SK-N-SH (cell line): ENCODE data around the gene GPATCH2L. TPM values are rescaled to one million over a fixed set of nuclear protein-coding genes. Genes with fewer than 3 reads are reported as not detected.

Experiments used
- CTCF ChIA-PET: fragments of 300-600, 350-600 bp; formaldehyde crosslinking; extraction: SDS; loops from one replicate; lab custom pipeline; 2021; lab: Yijun Ruan, JAX
- POLR2A ChIA-PET: fragments of 350-600 bp; sonication (Branson Sonifier 250); formaldehyde crosslinking; extraction: SDS; loops from one replicate; lab custom pipeline; 2020; ENCODE audit warnings: antibody characterized with exemption, inconsistent platforms; lab: Yijun Ruan, JAX
- DNase-seq: peaks from one replicate; pipeline ENCODE4 v3.0.0; 2012
- H2AFZ ChIP-seq: fragments of 200-600 bp; sonication (generic); 2 replicates; pipeline ENCODE4 v1.8.1; 2016; ENCODE audit warnings: antibody characterized with exemption, mild to moderate bottlenecking, low read depth
- H3F3A ChIP-seq: fragments of 200-600 bp; sonication (generic); replicated peaks from 2 replicates; pipeline ENCODE3; 2016; ENCODE audit warnings: antibody characterized with exemption, mild to moderate bottlenecking; ENCODE audit not compliant: insufficient read depth
- H3K27ac ChIP-seq, 2 experiments: fragments of 200-500 bp in 1 of 2; fragments of 200-600 bp in 1 of 2; sonication (Bioruptor generic) in 1 of 2; sonication (generic), shearing (Covaris generic) in 1 of 2; 2 replicates each; pipeline versions ENCODE4 v1.5.1 to v1.6.1; 2014 to 2016; ENCODE audit warnings: low read depth in 2 of 2, inconsistent platforms in 1 of 2, low read length in 1 of 2, mild to moderate bottlenecking in 1 of 2, mixed read lengths in 1 of 2
- H3K27me3 ChIP-seq: fragments of 200-600 bp; sonication (generic), shearing (Covaris generic); 2 replicates; pipeline ENCODE4 v1.6.1; 2016; ENCODE audit warnings: mixed run types; ENCODE audit not compliant: insufficient read depth
- H3K36me3 ChIP-seq, 2 experiments: fragments of 200-500 bp in 1 of 2; fragments of 200-600 bp in 1 of 2; sonication (Bioruptor generic) in 1 of 2; sonication (generic) in 1 of 2; replicated peaks in 1 of 2; 2 replicates each; pipeline versions ENCODE3 to v1.5.1; 2014 to 2016; ENCODE audit warnings: low read length in 1 of 2, mild to moderate bottlenecking in 1 of 2; ENCODE audit not compliant: insufficient read depth in 2 of 2, control insufficient read depth in 1 of 2
- H3K4me1 ChIP-seq, 2 experiments: fragments of 200-500 bp in 1 of 2; fragments of 200-600 bp in 1 of 2; sonication (Bioruptor generic) in 1 of 2; sonication (generic), shearing (Covaris generic) in 1 of 2; 2 replicates each; pipeline versions ENCODE4 v1.5.1 to v1.6.1; 2014 to 2016; ENCODE audit warnings: low read depth in 1 of 2, low read length in 1 of 2, mixed run types in 1 of 2; ENCODE audit not compliant: insufficient read depth in 2 of 2, control insufficient read depth in 1 of 2
- H3K4me2 ChIP-seq: fragments of 200-600 bp; sonication (generic), shearing (Covaris generic); 2 replicates; pipeline ENCODE4 v1.6.1; 2017; ENCODE audit warnings: mixed run types
- H3K4me3 ChIP-seq, 2 experiments: fragments of 200-500 bp in 1 of 2; fragments of 200-600 bp in 1 of 2; sonication (Bioruptor generic) in 1 of 2; sonication (generic), shearing (Covaris generic) in 1 of 2; 2 replicates each; pipeline versions ENCODE4 v1.5.1 to v1.8.1; 2014 to 2016; ENCODE audit warnings: low read depth in 2 of 2, inconsistent platforms in 1 of 2, low read length in 1 of 2, mild to moderate bottlenecking in 1 of 2, mixed read lengths in 1 of 2, moderate library complexity in 1 of 2
- H3K79me2 ChIP-seq: fragments of 200-600 bp; sonication (generic); 2 replicates; pipeline ENCODE4 v1.8.1; 2017; ENCODE audit warnings: mild to moderate bottlenecking; ENCODE audit not compliant: insufficient read depth
- H3K9ac ChIP-seq: fragments of 200-600 bp; sonication (generic); 2 replicates; pipeline ENCODE4 v1.6.1; 2017; ENCODE audit warnings: mixed run types
- H3K9me2 ChIP-seq: fragments of 200-600 bp; sonication (generic); 2 replicates; pipeline ENCODE4 v1.6.1; 2017; ENCODE audit warnings: mixed run types
- H3K9me3 ChIP-seq: fragments of 200-600 bp; sonication (generic); 2 replicates; pipeline ENCODE4 v1.6.1; 2017; ENCODE audit warnings: mixed run types, mild to moderate bottlenecking, moderate library complexity
- H4K20me1 ChIP-seq: fragments of 200-600 bp; sonication (generic); 2 replicates; pipeline ENCODE4 v1.6.1; 2017; ENCODE audit warnings: mild to moderate bottlenecking, mixed run types; ENCODE audit not compliant: insufficient read depth
- CHD2 ChIP-seq: fragments of 150-350 bp; IDR thresholded peaks from 2 replicates; pipeline ENCODE4 v1.6.1; 2018; ENCODE audit warnings: low read length; ENCODE audit not compliant: partially characterized antibody
- CTCF ChIP-seq: fragments of 200-600 bp; sonication (generic); IDR thresholded peaks from 2 replicates; pipeline ENCODE4 v1.6.1; 2017; ENCODE audit warnings: antibody characterized with exemption, mild to moderate bottlenecking, moderate library complexity
- EZH2phosphoT487 ChIP-seq: fragments of 200-600 bp; sonication (generic); IDR thresholded peaks from 2 replicates; pipeline ENCODE4 v1.6.1; 2017; ENCODE audit warnings: low read depth, mixed run types, mild to moderate bottlenecking, antibody characterized with exemption, moderate library complexity, borderline replicate concordance
- FOSL2 ChIP-seq: IDR thresholded peaks from 2 replicates; pipeline ENCODE4 v1.4.0; 2012; ENCODE audit warnings: low read depth, mild to moderate bottlenecking, moderate library complexity, borderline replicate concordance
- FOXM1 ChIP-seq: IDR thresholded peaks from 2 replicates; pipeline ENCODE4 v1.4.0; 2012; ENCODE audit warnings: low read depth, mild to moderate bottlenecking
- GABPA ChIP-seq: IDR thresholded peaks from 2 replicates; pipeline ENCODE4 v1.4.0; 2012; ENCODE audit warnings: low read depth, mild to moderate bottlenecking
- GATA2 ChIP-seq: sonication (generic); formaldehyde crosslinking; IDR thresholded peaks from 2 replicates; pipeline ENCODE4 v1.5.0; 2020; ENCODE audit warnings: mild to moderate bottlenecking, missing genetic modification reagents
- JUND ChIP-seq: IDR thresholded peaks from 2 replicates; pipeline ENCODE4 v1.4.0; 2012
- MAX ChIP-seq: IDR thresholded peaks from 2 replicates; pipeline ENCODE4 v1.4.0; 2012; ENCODE audit warnings: low read depth
- MXI1 ChIP-seq: IDR thresholded peaks from 2 replicates; pipeline ENCODE4 v1.6.1; 2012; ENCODE audit warnings: mild to moderate bottlenecking, low read depth, low read length, improper control_type of control experiment
- NRF1 ChIP-seq: IDR thresholded peaks from 2 replicates; pipeline ENCODE4 v1.6.1; 2012; ENCODE audit warnings: low read depth, mild to moderate bottlenecking, low read length
- POLR2AphosphoS5 ChIP-seq: IDR thresholded peaks from 2 replicates; pipeline ENCODE4 v1.6.1; 2012; ENCODE audit warnings: low read depth, low read length
- RCOR1 ChIP-seq: fragments of 150-350 bp; IDR thresholded peaks from 2 replicates; pipeline ENCODE4 v1.6.1; 2017; ENCODE audit warnings: antibody characterized with exemption, low read length
- RXRA ChIP-seq: IDR thresholded peaks from 2 replicates; pipeline ENCODE4 v1.4.0; 2012; ENCODE audit warnings: low read depth, mild to moderate bottlenecking, borderline replicate concordance
- SIN3A ChIP-seq: IDR thresholded peaks from 2 replicates; pipeline ENCODE4 v1.6.1; 2012; ENCODE audit warnings: low read depth, mild to moderate bottlenecking, low read length, moderate library complexity, borderline replicate concordance
- SMC3 ChIP-seq: IDR thresholded peaks from 2 replicates; pipeline ENCODE4 v1.6.1; 2012; ENCODE audit warnings: low read depth, low read length, improper control_type of control experiment
- TEAD4 ChIP-seq: IDR thresholded peaks from 2 replicates; pipeline ENCODE4 v1.4.0; 2012; ENCODE audit warnings: mild to moderate bottlenecking, borderline replicate concordance; ENCODE audit not compliant: insufficient read depth
- USF1 ChIP-seq: IDR thresholded peaks from 2 replicates; pipeline ENCODE4 v1.4.0; 2012; ENCODE audit warnings: low read depth, borderline replicate concordance
- USF2 ChIP-seq: fragments of 150-350 bp; IDR thresholded peaks from 2 replicates; pipeline ENCODE4 v1.6.1; 2017; ENCODE audit warnings: antibody characterized with exemption, low read length, low read depth, borderline replicate concordance
- WGBS: methylation state at CpG from one replicate; pipeline ENCODE4 v1.1.6; 2017; ENCODE audit warnings: low lambda C conversion rate; 5-methylcytosine and 5-hydroxymethylcytosine counted together
- polyA plus RNA-seq, 3 experiments: library from polyadenylated mRNA; depleted of rRNA; stranded (reverse); fragments of >200 nt; gene quantifications; 2 replicates each; pipeline ENCODE4 v1.2.3, GENCODE V29; 2012

GPATCH2L gene
- polyA plus RNA-seq, 1 of the 3 experiments (the other 2 are of a cell fraction): 17.7 TPM

- no peak for TF ChIP-seq MAX
- no peak for TF ChIP-seq FOXM1
- no peak for TF ChIP-seq CHD2
- no peak for TF ChIP-seq FOSL2
- POLR2A ChIA-PET: no interaction called here
Observed at GRCh38 chr14:76250302-76250701, 98.6 kb downstream of the GPATCH2L start.

GRCh38 chr14:76252471-76252870 is 100.7 kb downstream of the GPATCH2L start:
- no peak overlapping the region for H3K4me2 ChIP-seq
- no peaks in the 10 kb centered on the region for H3K9me3 ChIP-seq
- POLR2A ChIA-PET: no interaction called here
- CTCF ChIA-PET: interaction anchor here (2.1 kb wide), 1 partner anchor 201 kb away, joined by 5 read pairs; no protein-coding TSS in a partner anchor
- no peak overlapping the region for H3K27ac ChIP-seq
- no peak overlapping the region for H2AFZ ChIP-seq
- H3F3A ChIP-seq: no peaks in the 10 kb centered on the region
- no peak for DNase-seq
- no peaks in the 10 kb centered on the region for H3K4me1 ChIP-seq
- no peaks in the 10 kb centered on the region for H3K36me3 ChIP-seq
- WGBS: 74% methylated on average over 3 of the region's 3 CpGs
- no peaks in the 10 kb centered on the region for H3K9me2 ChIP-seq
- no peak for TF ChIP-seq SIN3A
- TF ChIP-seq EZH2phosphoT487: no peak
- no peak for TF ChIP-seq GATA2 (CRISPR knock-in tag)
- TF ChIP-seq GABPA: no peak
- TF ChIP-seq NRF1: no peak
- no peak for TF ChIP-seq MXI1
- TF ChIP-seq, all 33 proteins: peak for 0
- Histone ChIP-seq H3K79me2 (no peaks in the 10 kb centered on the region), H3K4me3 (no peak overlapping the region), H4K20me1 (no peaks in the 10 kb centered on the region), H3K9ac (no peak overlapping the region), H3K27me3 (no peaks in the 10 kb centered on the region)

More at GRCh38 chr14:76250302-76250701, 98.6 kb downstream of the GPATCH2L start:
- Histone ChIP-seq H3K4me1 (no peaks in the 10 kb centered on the region), H3K27me3 (no peaks in the 10 kb centered on the region), H3K9me2 (no peaks in the 10 kb centered on the region), H4K20me1 (no peaks in the 10 kb centered on the region), H3K36me3 (no peaks in the 10 kb centered on the region), H3K4me2 (no peak overlapping the region), H3K9ac (no peak overlapping the region), H3F3A (no peaks in the 10 kb centered on the region), H3K27ac (no peak overlapping the region), H3K4me3 (no peak overlapping the region), H2AFZ (no peak overlapping the region), H3K9me3 (no peaks in the 10 kb centered on the region), H3K79me2 (no peaks in the 10 kb centered on the region)
- CTCF ChIA-PET: interaction anchor here (1.2 kb wide), 1 partner anchor 8 kb away, joined by 4 read pairs; no protein-coding TSS in a partner anchor
- 75% methylated on average over 9 of the region's 9 CpGs for WGBS
- DNase-seq: no peak

- H3K79me2 ChIP-seq: no peaks in the 10 kb centered on the region
- H3K27me3 ChIP-seq: no peaks in the 10 kb centered on the region
- no peaks in the 10 kb centered on the region for H3K9me3 ChIP-seq
- DNase-seq: no peak
- no peak overlapping the region for H3K4me2 ChIP-seq
- H3K27ac ChIP-seq: no peak overlapping the region
- CTCF ChIA-PET: interaction anchor here (2.1 kb wide), 1 partner anchor 202 kb away, joined by 5 read pairs; no protein-coding TSS in a partner anchor
- no peaks in the 10 kb centered on the region for H4K20me1 ChIP-seq
- H3K9me2 ChIP-seq: no peaks in the 10 kb centered on the region
- 60% methylated on average over 8 of the region's 8 CpGs for WGBS
- H3K4me1 ChIP-seq: no peaks in the 10 kb centered on the region
- H3K36me3 ChIP-seq: no peaks in the 10 kb centered on the region
- H3K9ac ChIP-seq: no peak overlapping the region
- no peak overlapping the region for H3K4me3 ChIP-seq
- no peaks in the 10 kb centered on the region for H3F3A ChIP-seq
- POLR2A ChIA-PET: no interaction called here
- H2AFZ ChIP-seq: no peak overlapping the region
- TF ChIP-seq TEAD4 (no peak), POLR2AphosphoS5 (no peak), GATA2 (CRISPR knock-in tag) (no peak), GABPA (no peak), USF2 (no peak), RCOR1 (no peak), USF1 (no peak), CTCF (no peak), SMC3 (no peak), RXRA (no peak), NRF1 (no peak), JUND (no peak)
Observed at GRCh38 chr14:76253111-76253510, 101.4 kb downstream of the GPATCH2L start.
